ENCODE results near the gene NAE1.

Gene NAE1

GRCh38 chr16:66840883-66841282 lies 10.1 kb upstream of the NAE1 start:
- TF ChIP-seq MAX (IDR thresholded peaks at IDR 0.05; ENCODE audit: low read depth, low read length) (no peak), MYC (IDR thresholded peaks at IDR 0.05; ENCODE audit: low read depth, low read length) (no peak)
- DNase-seq (ENCODE audit: low read depth) = peak; percentile 34
- H3K4me3 ChIP-seq (ENCODE audit: low read depth, low read length) = no peak overlapping the region

- no peak overlapping the region for H3K4me3 ChIP-seq (ENCODE audit: low read depth, low read length)
- no peak for DNase-seq (ENCODE audit: low read depth)
- TF ChIP-seq POLR2A (IDR thresholded peaks at IDR 0.05; ENCODE audit: extremely low read depth, insufficient read length) = no peak
- no peak for TF ChIP-seq CTCF (IDR thresholded peaks at IDR 0.05; ENCODE audit: low read depth, low read length)
- TF ChIP-seq MAX (IDR thresholded peaks at IDR 0.05; ENCODE audit: low read depth, low read length) = no peak
- TF ChIP-seq MYC (IDR thresholded peaks at IDR 0.05; ENCODE audit: low read depth, low read length) = no peak
These were observed 4.0 kb upstream of the NAE1 start for GRCh38 chr16:66834746-66835145.

- peak; percentile 28 for DNase-seq (ENCODE audit: low read depth)
- no peak overlapping the region for H3K4me3 ChIP-seq (ENCODE audit: low read depth, low read length)
- no peak for TF ChIP-seq POLR2A (IDR thresholded peaks at IDR 0.05; ENCODE audit: extremely low read depth, insufficient read length)
- TF ChIP-seq CTCF (IDR thresholded peaks at IDR 0.05; ENCODE audit: low read depth, low read length) = no peak
- peak; percentile 38; the same call in 1 of the 2 replicates for TF ChIP-seq MAX (IDR thresholded peaks at IDR 0.05; ENCODE audit: low read depth, low read length)
- TF ChIP-seq MYC (IDR thresholded peaks at IDR 0.05; ENCODE audit: low read depth, low read length) = no peak
These were observed 2.0 kb upstream of the NAE1 start for GRCh38 chr16:66832661-66833305.

GRCh38 chr16:66832190-66832589 lies 1.4 kb upstream of the NAE1 start:
- no peak for DNase-seq (ENCODE audit: low read depth)
- no peak overlapping the region for H3K4me3 ChIP-seq (ENCODE audit: low read depth, low read length)
- TF ChIP-seq MAX (IDR thresholded peaks at IDR 0.05; ENCODE audit: low read depth, low read length) = no peak
- TF ChIP-seq POLR2A (IDR thresholded peaks at IDR 0.05; ENCODE audit: extremely low read depth, insufficient read length) = no peak

- no peak for DNase-seq (ENCODE audit: low read depth)
- no peak overlapping the region for H3K4me3 ChIP-seq (ENCODE audit: low read depth, low read length)
- TF ChIP-seq CTCF (IDR thresholded peaks at IDR 0.05; ENCODE audit: low read depth, low read length) = no peak
- no peak for TF ChIP-seq POLR2A (IDR thresholded peaks at IDR 0.05; ENCODE audit: extremely low read depth, insufficient read length)
- no peak for TF ChIP-seq MAX (IDR thresholded peaks at IDR 0.05; ENCODE audit: low read depth, low read length)
- TF ChIP-seq MYC (IDR thresholded peaks at IDR 0.05; ENCODE audit: low read depth, low read length) = no peak
These were observed 6.8 kb downstream of the NAE1 start for GRCh38 chr16:66824006-66824405.

DNA sequence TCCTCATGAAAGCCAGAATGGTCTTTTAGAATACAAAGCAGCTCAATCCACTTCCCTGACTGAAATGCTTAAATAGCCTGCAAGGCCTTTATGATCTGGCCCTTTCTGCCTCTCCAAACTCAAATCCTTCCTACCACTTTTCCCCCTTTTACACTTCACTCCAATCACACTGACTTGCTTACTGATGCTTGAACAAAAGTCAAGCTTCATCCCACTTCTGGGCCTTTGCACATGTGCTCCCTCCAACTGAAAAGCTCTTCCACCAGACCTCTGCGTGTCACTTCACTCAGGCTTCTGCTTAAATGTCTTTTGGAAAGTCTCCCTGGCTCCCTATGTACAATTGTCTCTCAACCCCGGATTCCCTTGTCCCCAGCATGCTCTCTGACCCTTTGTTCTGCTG lies 16.0 kb downstream of the NAE1 start:
- TF ChIP-seq MAX (IDR thresholded peaks at IDR 0.05; ENCODE audit: low read depth, low read length) = no peak
- TF ChIP-seq CTCF (IDR thresholded peaks at IDR 0.05; ENCODE audit: low read depth, low read length) = no peak
- TF ChIP-seq POLR2A (IDR thresholded peaks at IDR 0.05; ENCODE audit: extremely low read depth, insufficient read length) = no peak
- no peak for TF ChIP-seq MYC (IDR thresholded peaks at IDR 0.05; ENCODE audit: low read depth, low read length)
- H3K4me3 ChIP-seq (ENCODE audit: low read depth, low read length) = no peak overlapping the region
- no peak for DNase-seq (ENCODE audit: low read depth)

Measured in NB4 (cell line).